Tibial nerve (tissue), 4 donors: Measurements from ENCODE around the gene PRIM2.
"Not testable (repeated sequence)": the region's sequence is repeated elsewhere in the genome, so short reads cannot be mapped to it uniquely, and the experiment has no call there.

Experiments used
- EP300 ChIP-seq, 2 donors: sonication (generic); formaldehyde crosslinking; IDR thresholded peaks; one replicate each; pipeline ENCODE4 v1.6.1; 2017; ENCODE audit warnings: antibody characterized with exemption in 2 of 2, mild to moderate bottlenecking in 1 of 2
- POLR2A ChIP-seq, 2 donors: fragments of 450-650 bp; IDR thresholded peaks; one replicate each; pipeline ENCODE4 v1.6.1; 2017; ENCODE audit warnings: antibody characterized with exemption in 2 of 2, mild to moderate bottlenecking in 2 of 2, moderate library complexity in 2 of 2
- TF ChIP-seq, protein P1 (sequence below), 5 experiments: fragments of 200-600 bp in 3 of 5; fragments of 450-650 bp in 2 of 5; sonication (generic) in 3 of 5; IDR thresholded peaks; one replicate each; pipeline ENCODE4 v1.5.1; 2016 to 2019; ENCODE audit warnings: antibody characterized with exemption in 5 of 5, mild to moderate bottlenecking in 3 of 5, moderate library complexity in 2 of 5

DNA sequence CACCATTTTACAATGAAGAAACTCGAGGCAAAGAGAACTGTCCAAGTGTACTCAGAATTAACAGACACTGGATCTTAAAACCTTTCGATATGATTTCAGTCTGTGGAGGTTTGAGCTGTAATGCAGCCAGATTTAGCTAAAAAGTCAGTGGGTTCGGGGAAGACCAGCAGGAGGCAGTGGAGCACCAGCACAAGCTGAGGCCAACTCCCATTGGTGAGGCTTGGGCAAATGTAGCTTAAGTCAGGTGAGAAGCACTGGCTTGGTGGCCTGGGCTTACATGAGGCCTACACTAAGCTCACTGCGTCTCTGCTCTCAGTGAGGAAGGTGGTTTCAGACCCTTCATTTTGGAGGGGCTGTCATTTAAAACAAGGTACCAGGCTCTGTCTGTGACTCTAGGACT lies 234.5 kb downstream of the PRIM2 start:
- TF ChIP-seq, protein P1, sequence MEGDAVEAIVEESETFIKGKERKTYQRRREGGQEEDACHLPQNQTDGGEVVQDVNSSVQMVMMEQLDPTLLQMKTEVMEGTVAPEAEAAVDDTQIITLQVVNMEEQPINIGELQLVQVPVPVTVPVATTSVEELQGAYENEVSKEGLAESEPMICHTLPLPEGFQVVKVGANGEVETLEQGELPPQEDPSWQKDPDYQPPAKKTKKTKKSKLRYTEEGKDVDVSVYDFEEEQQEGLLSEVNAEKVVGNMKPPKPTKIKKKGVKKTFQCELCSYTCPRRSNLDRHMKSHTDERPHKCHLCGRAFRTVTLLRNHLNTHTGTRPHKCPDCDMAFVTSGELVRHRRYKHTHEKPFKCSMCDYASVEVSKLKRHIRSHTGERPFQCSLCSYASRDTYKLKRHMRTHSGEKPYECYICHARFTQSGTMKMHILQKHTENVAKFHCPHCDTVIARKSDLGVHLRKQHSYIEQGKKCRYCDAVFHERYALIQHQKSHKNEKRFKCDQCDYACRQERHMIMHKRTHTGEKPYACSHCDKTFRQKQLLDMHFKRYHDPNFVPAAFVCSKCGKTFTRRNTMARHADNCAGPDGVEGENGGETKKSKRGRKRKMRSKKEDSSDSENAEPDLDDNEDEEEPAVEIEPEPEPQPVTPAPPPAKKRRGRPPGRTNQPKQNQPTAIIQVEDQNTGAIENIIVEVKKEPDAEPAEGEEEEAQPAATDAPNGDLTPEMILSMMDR (IDR thresholded peaks at IDR 0.05): not testable (repeated sequence)
- not testable (repeated sequence) for TF ChIP-seq POLR2A, EP300 (IDR thresholded peaks at IDR 0.05)
